K562 (cell line): ENCODE data around the gene TSPOAP1. TPM values are rescaled to one million over a fixed set of nuclear protein-coding genes. Genes with fewer than 3 reads are reported as not detected.

Experiments
- ARID3A ChIP-seq: IDR thresholded peaks from 2 replicates; pipeline ENCODE4 v1.6.1; 2012; ENCODE audit warnings: low read depth, low read length, improper control_type of control experiment, borderline replicate concordance
- L3MBTL2 ChIP-seq: fragments of 450-650 bp; IDR thresholded peaks from 2 replicates; pipeline ENCODE4 v1.6.1; 2016; ENCODE audit warnings: mild to moderate bottlenecking, moderate library complexity
- MTF1 ChIP-seq: fragments of 250-450 bp; sonication (Bioruptor Pico); IDR thresholded peaks from 2 replicates; pipeline ENCODE4 v1.9.0; 2021; ENCODE audit warnings: moderate library complexity, mild to moderate bottlenecking, inconsistent platforms, borderline replicate concordance
- NONO ChIP-seq, 2 experiments: fragments of 200-400 bp in 1 of 2; fragments of 450-650 bp in 1 of 2; formaldehyde crosslinking in 1 of 2; IDR thresholded peaks; 2 replicates each; pipeline ENCODE4 v1.6.1; 2017; ENCODE audit warnings: low read depth in 2 of 2, mild to moderate bottlenecking in 2 of 2, moderate library complexity in 2 of 2, low read length in 1 of 2
- PCBP2 ChIP-seq: fragments of 200-400 bp; formaldehyde crosslinking; IDR thresholded peaks from 2 replicates; pipeline ENCODE4 v1.6.1; 2018; ENCODE audit warnings: low read length, low read depth, mild to moderate bottlenecking, moderate library complexity; ENCODE audit not compliant: poor library complexity, severe bottlenecking
- PHF8 ChIP-seq: fragments of 200-600 bp; sonication (generic); IDR thresholded peaks from 2 replicates; pipeline ENCODE4 v1.6.1; 2012; ENCODE audit warnings: mixed run types, mild to moderate bottlenecking, inconsistent platforms, low read length, moderate library complexity, borderline replicate concordance
- PTTG1 ChIP-seq: fragments of 450-650 bp; IDR thresholded peaks from 2 replicates; pipeline ENCODE4 v1.6.1; 2016; ENCODE audit warnings: low read depth, mild to moderate bottlenecking, missing genetic modification characterization, missing compliant biosample characterization
- REST ChIP-seq, 2 experiments: fragments of 450-650 bp; formaldehyde crosslinking in 1 of 2; IDR thresholded peaks; 2 replicates each; pipeline versions ENCODE4 v1.4.0 to v1.6.1; 2014 to 2020; ENCODE audit warnings: mild to moderate bottlenecking in 2 of 2, borderline replicate concordance in 1 of 2, low read depth in 1 of 2
- SRSF7 ChIP-seq: fragments of 200-400 bp; formaldehyde crosslinking; optimal IDR thresholded peaks from 2 replicates; pipeline ENCODE3; 2017; ENCODE audit warnings: mild to moderate bottlenecking, low read depth, low read length
- STAT5B ChIP-seq: fragments of 250-450 bp; sonication (Bioruptor Pico); IDR thresholded peaks from 2 replicates; pipeline ENCODE4 v1.8.0; 2021; ENCODE audit warnings: mild to moderate bottlenecking, inconsistent platforms
- ZNF146 ChIP-seq: IDR thresholded peaks from one replicate; pipeline ENCODE4 v1.6.1; 2018; ENCODE audit warnings: missing compliant biosample characterization; ENCODE audit not compliant: unreplicated experiment
- ZNF263 ChIP-seq: sonication (generic); formaldehyde crosslinking; IDR thresholded peaks from 2 replicates; pipeline ENCODE4 v1.8.0; 2022; ENCODE audit warnings: mild to moderate bottlenecking, missing genetic modification reagents, borderline replicate concordance
- ZNF280A ChIP-seq: fragments of 450-650 bp; IDR thresholded peaks from 2 replicates; pipeline ENCODE4 v1.6.1; 2018; ENCODE audit warnings: mild to moderate bottlenecking, low read depth; ENCODE audit not compliant: partially characterized antibody
- ZNF282 ChIP-seq: sonication (generic); formaldehyde crosslinking; IDR thresholded peaks from 2 replicates; pipeline ENCODE4 v1.8.1; 2023; ENCODE audit warnings: missing genetic modification reagents
- polyA plus RNA-seq, 8 experiments: library from polyadenylated mRNA; depleted of rRNA in 4 of 8; stranded (reverse) in 5 of 8; unstranded in 3 of 8; fragments of >200 nt; fragmentation: Nextera tagmentation in 2 of 8; fragmentation: Illumina TruSeq in 1 of 8; extraction: Ambion mirVana in 2 of 8; extraction: Trizol in 1 of 8; gene quantifications; 2 replicates each; pipeline versions ENCODE4 v1.2.1 to v1.2.3, GENCODE V29; 2011 to 2014; ENCODE audit warnings: inconsistent platforms in 1 of 8, missing spikeins in 1 of 8
- total RNA-seq, 7 experiments: library from RNA; depleted of rRNA in 6 of 7; stranded (reverse); fragments of >200 nt in 6 of 7; fragmentation: Illumina TruSeq in 2 of 7; extraction: Trizol in 2 of 7; gene quantifications; 2 replicates each; pipeline versions ENCODE4 v1.2.1 to v1.2.3, GENCODE V29; 2011 to 2021; ENCODE audit warnings: low replicate concordance in 1 of 7

TSPOAP1 gene
- total and polyA plus RNA-seq, 9 of the 15 experiments (the other 6 are each of a cell fraction or from before 2014, with no cell fraction given) = 0.87 to 3.9 (median 1.8) TPM; not detected in 2

- TF ChIP-seq REST (IDR thresholded peaks at IDR 0.05; ENCODE audit: borderline replicate concordance) (no peak), REST (CRISPR knock-in tag; IDR thresholded peaks at IDR 0.05; ENCODE audit: low read depth) (no peak), ARID3A (no peak), SRSF7 (no peak), PHF8 (peak; percentile 33; the same call in 1 of the 2 replicates), PTTG1 (tag) (no peak), ZNF282 (no peak), PCBP2 (no peak), ZNF146 (CRISPR knock-in tag) (no peak), NONO (IDR thresholded peaks at IDR 0.05; ENCODE audit: low read depth in 2 of 2, low read length in 1 of 2) (no peak), ZNF280A (no peak), MTF1 (CRISPR knock-in tag) (no peak), STAT5B (CRISPR knock-in tag) (no peak), ZNF263 (CRISPR knock-in tag) (no peak), L3MBTL2 (peak; percentile 45; the same call in 1 of the 2 replicates)
Measured at GRCh38 chr17:58364270-58364942, 35.8 kb upstream of the TSPOAP1 start (continued).
